Measurements from ENCODE around the gene SLC30A3. TPM values are rescaled to one million over a fixed set of nuclear protein-coding genes. Genes with fewer than 3 reads are reported as not detected.

SLC30A3 gene
- polyA plus RNA-seq, 4 donors = 0.98 to 8.7 (median 5.3) TPM

DNA sequence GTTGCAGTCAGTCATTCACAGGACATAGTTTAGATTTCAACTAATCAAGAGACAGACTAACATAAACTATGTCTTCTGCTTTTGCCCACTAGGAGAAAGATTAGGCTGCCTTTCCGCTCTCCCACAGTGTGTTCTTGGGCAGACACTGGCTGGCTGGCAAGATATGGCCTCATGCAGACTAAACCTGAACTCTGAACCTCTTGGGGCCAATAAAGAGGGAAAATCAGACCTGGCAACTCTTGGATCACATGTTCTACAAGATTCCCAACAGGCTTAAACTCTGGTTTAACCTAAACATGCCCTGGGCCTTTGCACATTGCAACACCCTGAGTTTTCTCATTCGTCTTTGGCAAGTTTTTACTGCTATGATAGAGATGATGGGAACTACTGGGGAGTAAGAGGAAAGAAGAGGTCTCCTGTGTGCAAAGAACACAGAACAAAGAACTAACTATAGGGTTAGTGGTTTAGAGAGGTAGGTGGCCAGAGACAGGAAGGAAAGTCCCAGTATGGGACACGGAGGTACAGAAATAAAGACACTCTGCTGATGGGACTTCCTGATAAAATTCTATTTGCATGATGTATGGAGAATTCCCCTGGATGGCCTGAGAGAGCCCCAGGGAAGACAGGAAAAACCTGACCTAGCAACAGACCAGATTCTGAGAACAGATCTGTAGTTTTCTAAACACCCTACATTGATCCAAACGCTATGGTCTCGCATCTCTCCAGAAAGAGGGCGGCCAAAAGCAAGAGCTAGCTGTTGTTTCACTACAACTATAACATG is 53.0 kb downstream of the SLC30A3 start:
- DNase-seq (ENCODE audit: low read depth in 4 of 4, low spot score in 3 of 4) = no peak

DNA sequence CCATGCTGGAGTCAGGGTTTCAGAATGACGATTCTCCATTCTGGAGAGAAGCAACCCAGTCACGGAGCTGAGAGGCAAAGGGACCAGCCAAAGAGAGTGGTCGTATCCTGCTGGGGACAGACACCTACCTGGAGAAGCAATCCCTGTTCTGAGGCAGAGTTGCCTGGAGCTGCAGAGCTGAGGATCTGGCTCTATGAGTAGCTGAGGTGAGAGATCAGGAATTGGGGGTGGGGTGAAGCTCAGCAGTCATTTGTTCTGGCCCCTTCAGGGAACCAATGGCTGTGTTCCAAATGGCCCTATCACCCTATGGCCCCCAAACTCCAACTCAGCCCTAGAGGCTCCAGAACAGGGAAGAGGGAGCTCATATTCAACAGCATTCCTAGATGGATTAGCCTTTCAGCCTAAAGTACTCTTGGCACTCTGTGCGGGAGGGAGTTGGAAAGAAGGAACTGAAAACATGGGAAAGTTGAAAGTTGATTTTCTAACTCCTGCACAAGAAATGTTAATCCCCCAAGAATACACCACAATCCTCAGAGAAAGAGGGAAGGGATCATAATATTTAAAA is 54.3 kb downstream of the SLC30A3 start:
- no peak for DNase-seq (ENCODE audit: low read depth in 4 of 4, low spot score in 3 of 4)

DNA sequence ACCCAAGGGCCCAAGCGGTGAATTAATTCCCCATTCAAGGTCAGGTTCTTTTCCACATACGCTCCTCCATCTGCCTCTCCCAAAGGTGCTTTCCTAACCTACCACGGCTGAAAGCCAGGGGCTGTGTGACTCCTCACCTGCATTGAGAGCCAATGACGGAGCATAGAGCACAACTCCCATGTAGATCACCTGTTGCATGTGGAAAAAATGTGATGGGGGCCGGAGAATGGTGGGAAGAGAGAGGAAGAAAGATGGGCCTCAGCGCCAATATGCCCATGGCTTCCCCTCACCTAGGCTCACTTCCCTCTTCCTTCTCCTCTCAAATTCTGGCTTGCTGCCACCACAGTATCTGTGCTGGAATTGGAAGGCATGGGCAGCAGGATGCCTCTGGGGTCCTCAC is 56.5 kb downstream of the SLC30A3 start:
- no peak for DNase-seq (ENCODE audit: low read depth in 4 of 4, low spot score in 3 of 4)

DNA sequence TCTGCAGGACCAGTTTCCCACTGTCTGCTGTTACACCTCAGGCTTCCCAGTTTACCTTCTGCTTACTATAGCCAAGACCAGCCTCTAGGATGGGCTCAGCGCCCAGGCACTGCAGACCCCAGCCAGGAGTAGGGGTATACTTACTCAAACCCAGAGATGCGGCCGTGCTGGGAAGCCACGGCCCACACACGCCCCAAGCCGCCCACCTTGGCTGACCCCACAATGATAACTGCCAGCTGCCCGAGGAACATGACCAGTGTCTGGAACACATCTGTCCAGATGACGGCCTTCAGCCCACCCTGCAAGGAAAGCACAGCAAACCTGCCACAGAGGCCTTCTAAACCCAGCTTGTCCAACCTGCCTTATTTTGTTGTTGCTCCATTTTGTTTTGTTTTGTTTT is 57.6 kb downstream of the SLC30A3 start:
- DNase-seq (ENCODE audit: low read depth in 4 of 4, low spot score in 3 of 4) = no peak

DNA sequence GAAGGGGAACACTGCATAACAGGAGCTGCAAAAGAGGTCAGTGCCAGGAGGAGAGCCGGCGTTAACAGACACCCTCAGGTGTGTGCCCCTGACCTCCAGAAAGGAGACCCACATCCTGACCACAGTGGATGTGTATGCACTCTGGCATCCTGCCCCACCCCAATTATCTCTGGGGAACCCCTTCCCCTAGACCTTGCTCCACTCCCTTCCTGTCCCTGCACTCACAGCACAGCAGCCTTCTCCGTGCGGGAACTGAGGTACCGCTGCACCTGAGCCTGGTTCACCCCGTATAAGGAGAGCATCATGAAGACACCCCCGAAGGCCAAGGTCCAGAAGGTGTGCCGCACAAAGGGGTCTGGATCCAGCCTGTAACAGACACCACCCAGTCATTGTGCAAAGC is 58.3 kb downstream of the SLC30A3 start:
- DNase-seq (ENCODE audit: low read depth in 4 of 4, low spot score in 3 of 4) = no peak

DNA sequence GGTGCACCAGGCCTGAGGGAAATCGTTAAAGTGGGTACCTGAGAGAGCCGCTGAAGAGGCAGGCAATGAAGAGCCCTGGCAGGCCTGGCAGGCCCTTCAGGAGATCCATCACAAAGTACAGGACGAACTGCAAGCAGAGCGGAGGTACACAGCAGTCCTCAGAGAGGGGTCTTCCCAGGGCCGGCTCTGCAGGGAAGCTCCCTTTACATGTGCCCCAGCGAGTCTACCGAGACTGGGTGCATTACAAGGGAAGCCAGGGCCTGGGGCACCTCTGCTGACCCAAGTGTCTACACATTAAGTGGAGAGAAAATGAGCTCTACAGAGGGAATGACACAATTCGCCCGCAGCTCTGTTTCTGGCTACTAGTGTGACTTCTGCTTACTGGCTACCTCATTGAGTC is 59.1 kb downstream of the SLC30A3 start:
- no peak for DNase-seq (ENCODE audit: low read depth in 4 of 4, low spot score in 3 of 4)

Other genes with a start within 250 kb of the SLC30A3 start
- 10 to 100 TPM; 56.9 to 90.7 (median 71.4) TPM for gene TMEM214, start 230.1 kb downstream of the SLC30A3 start, polyA plus RNA-seq (ENCODE audit: insufficient read length in 4 of 4)
- 10 to 100 TPM; 30.8 to 66.8 (median 61.1) TPM for gene AGBL5, start 211.4 kb downstream of the SLC30A3 start, polyA plus RNA-seq (ENCODE audit: insufficient read length in 4 of 4)
- 100 to 1,000 TPM; 212 to 268 (median 247) TPM for gene OST4, start 191.4 kb downstream of the SLC30A3 start, polyA plus RNA-seq (ENCODE audit: insufficient read length in 4 of 4)
- gene EMILIN1, start 184.4 kb downstream of the SLC30A3 start, polyA plus RNA-seq (ENCODE audit: insufficient read length in 4 of 4) = 100 to 1,000 TPM in 2 of 4 donors, 10 to 100 TPM in 2; 67.1 to 206 (median 91.1) TPM
- 10 to 100 TPM in 3 of 4 donors, 1 to 10 TPM in 1; 6.0 to 52.3 (median 36.3) TPM for gene KHK, start 176.3 kb downstream of the SLC30A3 start, polyA plus RNA-seq (ENCODE audit: insufficient read length in 4 of 4)
- gene CGREF1, start 143.9 kb downstream of the SLC30A3 start, polyA plus RNA-seq (ENCODE audit: insufficient read length in 4 of 4) = 10 to 100 TPM in 1 of 4 donors, 1 to 10 TPM in 3; 4.4 to 10.5 (median 5.8) TPM
- gene ABHD1, start 139.2 kb downstream of the SLC30A3 start, polyA plus RNA-seq (ENCODE audit: insufficient read length in 4 of 4) = 1 to 10 TPM in 2 of 4 donors, under 1 TPM in 2; 0.46 to 1.5 (median 0.95) TPM
- gene PREB, start 128.4 kb downstream of the SLC30A3 start, polyA plus RNA-seq (ENCODE audit: insufficient read length in 4 of 4) = 10 to 100 TPM; 44.2 to 58.7 (median 47.3) TPM
- gene PRR30, start 123.6 kb downstream of the SLC30A3 start, polyA plus RNA-seq (ENCODE audit: insufficient read length in 4 of 4) = not detected
- 1 to 10 TPM in 1 of 4 donors, under 1 TPM in 3; 0.59 to 3.2 (median 0.75) TPM for gene TCF23, start 114.0 kb downstream of the SLC30A3 start, polyA plus RNA-seq (ENCODE audit: insufficient read length in 4 of 4)
- 100 to 1,000 TPM; 142 to 162 (median 153) TPM for gene ATRAID, start 51.0 kb downstream of the SLC30A3 start, polyA plus RNA-seq (ENCODE audit: insufficient read length in 4 of 4)
- gene SLC5A6, start 50.8 kb downstream of the SLC30A3 start, polyA plus RNA-seq (ENCODE audit: insufficient read length in 4 of 4) = 10 to 100 TPM; 19.9 to 48.4 (median 35.2) TPM
- 10 to 100 TPM; 33.7 to 61.4 (median 43.1) TPM for gene CAD, start 45.7 kb downstream of the SLC30A3 start, polyA plus RNA-seq (ENCODE audit: insufficient read length in 4 of 4)
- gene DNAJC5G, start 12.4 kb upstream of the SLC30A3 start, polyA plus RNA-seq (ENCODE audit: insufficient read length in 4 of 4) = 1 to 10 TPM in 1 of 4 donors, under 1 TPM in 3; 0.18 to 1.7 (median 0.46) TPM
- 1 to 10 TPM in 3 of 4 donors, under 1 TPM in 1; 0.07 to 6.4 (median 3.9) TPM for gene TRIM54, start 19.4 kb upstream of the SLC30A3 start, polyA plus RNA-seq (ENCODE audit: insufficient read length in 4 of 4)
- gene UCN, start 45.4 kb upstream of the SLC30A3 start, polyA plus RNA-seq (ENCODE audit: insufficient read length in 4 of 4) = 1 to 10 TPM in 2 of 4 donors, under 1 TPM in 2; 0.53 to 1.3 (median 0.88) TPM
- 10 to 100 TPM; 72.0 to 89.4 (median 81.4) TPM for gene MPV17, start 60.0 kb upstream of the SLC30A3 start, polyA plus RNA-seq (ENCODE audit: insufficient read length in 4 of 4)
- 10 to 100 TPM; 50.5 to 77.6 (median 70.3) TPM for gene GTF3C2, start 93.7 kb upstream of the SLC30A3 start, polyA plus RNA-seq (ENCODE audit: insufficient read length in 4 of 4)
- 10 to 100 TPM; 37.5 to 59.3 (median 48.2) TPM for gene EIF2B4, start 107.3 kb upstream of the SLC30A3 start, polyA plus RNA-seq (ENCODE audit: insufficient read length in 4 of 4)
- 100 to 1,000 TPM in 3 of 4 donors, 10 to 100 TPM in 1; 92.7 to 112 (median 102) TPM for gene SNX17, start 107.6 kb upstream of the SLC30A3 start, polyA plus RNA-seq (ENCODE audit: insufficient read length in 4 of 4)
- gene ZNF513, start 117.7 kb upstream of the SLC30A3 start, polyA plus RNA-seq (ENCODE audit: insufficient read length in 4 of 4) = 10 to 100 TPM; 13.3 to 22.4 (median 15.2) TPM
- gene PPM1G, start 146.5 kb upstream of the SLC30A3 start, polyA plus RNA-seq (ENCODE audit: insufficient read length in 4 of 4) = 10 to 100 TPM; 68.7 to 96.4 (median 94.3) TPM
- gene NRBP1, start 165.6 kb upstream of the SLC30A3 start, polyA plus RNA-seq (ENCODE audit: insufficient read length in 4 of 4) = 100 to 1,000 TPM; 123 to 164 (median 134) TPM
- gene KRTCAP3, start 179.3 kb upstream of the SLC30A3 start, polyA plus RNA-seq (ENCODE audit: insufficient read length in 4 of 4) = 1 to 10 TPM; 2.7 to 8.3 (median 6.5) TPM
- 10 to 100 TPM; 32.9 to 61.0 (median 45.3) TPM for gene IFT172, start 226.7 kb upstream of the SLC30A3 start, polyA plus RNA-seq (ENCODE audit: insufficient read length in 4 of 4)
- 10 to 100 TPM in 1 of 4 donors, 1 to 10 TPM in 3; 7.0 to 11.5 (median 8.1) TPM for gene FNDC4, start 232.2 kb upstream of the SLC30A3 start, polyA plus RNA-seq (ENCODE audit: insufficient read length in 4 of 4)
- under 1 TPM in 3 of 4 donors, not detected in 1; 0.14 to 0.18 (median 0.16) TPM for gene GCKR, start 233.8 kb upstream of the SLC30A3 start, polyA plus RNA-seq (ENCODE audit: insufficient read length in 4 of 4)

Measured in left renal pelvis (tissue), 4 donors.